HG03469 (cell line): ENCODE data around the gene CMIP.

ENCODE experiments used
- ATAC-seq: cut with Tn5 transposase; IDR thresholded peaks from one replicate; pipeline ENCODE4 v1.9.1; 2021; ENCODE audit warnings: mild to moderate bottlenecking, moderate library complexity, moderate number of reproducible peaks; ENCODE audit not compliant: unreplicated experiment

CMIP gene

GRCh38 chr16:81477697-81478693 lies 33.4 kb downstream of the CMIP start:
- no peak for ATAC-seq

GRCh38 chr16:81478876-81479511 lies 34.4 kb downstream of the CMIP start:
- no peak for ATAC-seq

GRCh38 chr16:81480606-81481206 lies 36.1 kb downstream of the CMIP start:
- no peak for ATAC-seq

GRCh38 chr16:81481207-81481821 lies 36.7 kb downstream of the CMIP start:
- peak; percentile 86 for ATAC-seq

GRCh38 chr16:81482329-81483063 lies 37.9 kb downstream of the CMIP start:
- ATAC-seq: no peak

- no peak for ATAC-seq
These were observed 38.7 kb downstream of the CMIP start for GRCh38 chr16:81483064-81483969.

GRCh38 chr16:81483970-81484595 lies 39.5 kb downstream of the CMIP start:
- no peak for ATAC-seq

- ATAC-seq: no peak
These were observed 40.5 kb downstream of the CMIP start for GRCh38 chr16:81484908-81485624.

GRCh38 chr16:81485824-81486539 lies 41.4 kb downstream of the CMIP start:
- no peak for ATAC-seq

GRCh38 chr16:81486540-81487061 lies 42.0 kb downstream of the CMIP start:
- ATAC-seq: no peak

GRCh38 chr16:81487301-81487720 lies 42.7 kb downstream of the CMIP start:
- ATAC-seq: no peak

- no peak for ATAC-seq
These were observed 44.2 kb downstream of the CMIP start for GRCh38 chr16:81488687-81489411.

- no peak for ATAC-seq
These were observed 45.1 kb downstream of the CMIP start for GRCh38 chr16:81489547-81490267.

- ATAC-seq: no peak
These were observed 47.1 kb downstream of the CMIP start for GRCh38 chr16:81491541-81492188.

- ATAC-seq: no peak
These were observed 47.7 kb downstream of the CMIP start for GRCh38 chr16:81492311-81492761.
